SJCRH30 (cell line): ENCODE measurements around the gene PRLR. TPM values are rescaled to one million over a fixed set of nuclear protein-coding genes. Genes with fewer than 3 reads are reported as not detected.
A peak's percentile ranks its signal among the peaks of the same experiment; 100 is the strongest.
"Not testable (repeated sequence)": the region's sequence is repeated elsewhere in the genome, so short reads cannot be mapped to it uniquely, and the experiment has no call there.

Source experiments
- DNase-seq, 2 experiments: peaks; one replicate each; pipeline ENCODE4 v3.0.0-alpha.2; 2015 to 2020
- H3K27ac ChIP-seq: fragments of 250-450 bp; sonication (Bioruptor Pico); 2 replicates; pipeline ENCODE4 v1.5.1; 2020; ENCODE audit warnings: mild to moderate bottlenecking, moderate library complexity
- H3K27me3 ChIP-seq: fragments of 250-450 bp; sonication (Bioruptor Pico); 2 replicates; pipeline ENCODE4 v1.5.1; 2020; ENCODE audit warnings: mild to moderate bottlenecking, moderate library complexity
- H3K36me3 ChIP-seq: fragments of 250-450 bp; sonication (Bioruptor Pico); 2 replicates; pipeline ENCODE4 v1.5.1; 2020; ENCODE audit warnings: mild to moderate bottlenecking, moderate library complexity
- H3K4me1 ChIP-seq: fragments of 250-450 bp; sonication (Bioruptor Pico); 2 replicates; pipeline ENCODE4 v1.5.1; 2020; ENCODE audit warnings: mild to moderate bottlenecking, moderate library complexity
- H3K4me3 ChIP-seq: fragments of 250-450 bp; sonication (Bioruptor Pico); 2 replicates; pipeline ENCODE4 v1.5.1; 2020; ENCODE audit warnings: mild to moderate bottlenecking, moderate library complexity
- H3K9me3 ChIP-seq: fragments of 250-450 bp; sonication (Bioruptor Pico); replicated peaks from 2 replicates; pipeline ENCODE4 v1.5.1; 2020; ENCODE audit warnings: mild to moderate bottlenecking, moderate library complexity
- total RNA-seq: library from RNA; depleted of rRNA; stranded (reverse); fragments of >200 nt; shearing (Covaris generic); gene quantifications from 2 replicates; pipeline ENCODE4 v1.2.3, GENCODE V29; 2014

Gene PRLR
- total RNA-seq, 1 experiment from 2014 or later: not detected

DNA sequence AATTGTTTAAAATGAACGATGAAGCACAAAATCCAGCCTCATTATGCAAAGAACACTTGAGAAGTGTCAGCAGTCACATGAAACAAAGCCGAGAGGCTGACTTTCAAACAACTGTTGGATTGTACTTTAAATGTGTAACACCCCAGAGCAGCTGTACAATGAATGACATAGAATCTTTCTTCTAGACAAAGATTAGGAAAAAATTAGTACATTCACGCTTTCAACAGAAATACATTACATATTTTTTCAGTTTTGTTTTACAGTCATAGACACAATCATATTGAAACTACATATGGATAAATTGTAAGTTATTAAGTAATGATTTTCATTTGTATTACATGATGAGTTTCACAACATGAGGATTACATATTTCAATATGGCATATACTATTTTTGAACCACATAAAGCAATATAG is 171.9 kb downstream of the PRLR start:
- H3K4me3 ChIP-seq: no peak overlapping the region
- no peak overlapping the region for H3K27ac ChIP-seq
- peaks cover 7% of the 10 kb centered on the region for H3K4me1 ChIP-seq
- no peaks in the 10 kb centered on the region for H3K36me3 ChIP-seq
- no peaks in the 10 kb centered on the region for H3K27me3 ChIP-seq
- no peak for DNase-seq
- H3K9me3 ChIP-seq: no peaks in the 10 kb centered on the region

DNA sequence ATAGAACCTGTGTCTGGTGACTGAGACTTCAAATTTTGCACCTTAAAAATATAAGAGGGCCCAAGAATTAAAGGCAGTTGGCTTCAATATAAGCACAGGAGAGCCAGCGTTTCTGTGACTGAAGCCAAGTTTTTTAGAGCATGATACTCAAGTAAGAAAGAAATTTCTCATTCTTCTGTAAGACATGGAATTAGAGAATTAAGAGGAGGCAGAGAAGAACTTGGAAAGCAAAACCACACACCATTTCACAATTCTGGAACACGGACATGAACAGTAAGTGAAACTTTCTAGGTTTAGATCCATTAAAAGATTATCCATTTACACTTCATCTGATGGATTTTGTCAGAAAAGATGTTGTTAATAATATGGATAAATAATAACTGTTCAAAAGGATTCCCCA is 173.6 kb downstream of the PRLR start:
- no peaks in the 10 kb centered on the region for H3K9me3 ChIP-seq
- H3K27me3 ChIP-seq: no peaks in the 10 kb centered on the region; the same call in 1 of the 2 replicates
- H3K36me3 ChIP-seq: no peaks in the 10 kb centered on the region
- H3K27ac ChIP-seq: no peak overlapping the region
- no peaks in the 10 kb centered on the region for H3K4me1 ChIP-seq
- no peak for DNase-seq
- H3K4me3 ChIP-seq: no peak overlapping the region

DNA sequence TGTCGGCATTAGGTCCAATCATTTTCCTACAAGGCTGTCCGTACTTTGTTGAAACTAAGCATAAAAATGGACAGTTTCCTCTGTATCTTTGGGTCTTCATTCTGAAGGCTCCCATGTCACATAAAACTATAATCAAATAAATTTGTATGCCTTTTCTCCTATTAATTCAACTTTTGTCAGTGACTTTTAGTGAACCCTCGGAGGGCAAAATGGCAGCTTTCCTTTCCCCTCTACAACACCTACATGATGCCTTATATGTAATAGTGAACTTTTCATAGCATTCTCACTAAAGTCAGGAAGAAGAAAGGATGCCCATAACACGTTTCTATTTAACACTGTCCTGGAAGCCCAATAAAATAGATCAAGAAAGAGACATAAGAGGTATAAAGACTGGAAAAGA is 177.4 kb downstream of the PRLR start:
- H3K4me1 ChIP-seq: no peaks in the 10 kb centered on the region
- H3K27ac ChIP-seq: no peak overlapping the region
- H3K4me3 ChIP-seq: no peak overlapping the region
- H3K27me3 ChIP-seq: no peaks in the 10 kb centered on the region; the same call in none of the 2 replicates
- H3K9me3 ChIP-seq: no peaks in the 10 kb centered on the region
- no peak for DNase-seq
- no peaks in the 10 kb centered on the region for H3K36me3 ChIP-seq

DNA sequence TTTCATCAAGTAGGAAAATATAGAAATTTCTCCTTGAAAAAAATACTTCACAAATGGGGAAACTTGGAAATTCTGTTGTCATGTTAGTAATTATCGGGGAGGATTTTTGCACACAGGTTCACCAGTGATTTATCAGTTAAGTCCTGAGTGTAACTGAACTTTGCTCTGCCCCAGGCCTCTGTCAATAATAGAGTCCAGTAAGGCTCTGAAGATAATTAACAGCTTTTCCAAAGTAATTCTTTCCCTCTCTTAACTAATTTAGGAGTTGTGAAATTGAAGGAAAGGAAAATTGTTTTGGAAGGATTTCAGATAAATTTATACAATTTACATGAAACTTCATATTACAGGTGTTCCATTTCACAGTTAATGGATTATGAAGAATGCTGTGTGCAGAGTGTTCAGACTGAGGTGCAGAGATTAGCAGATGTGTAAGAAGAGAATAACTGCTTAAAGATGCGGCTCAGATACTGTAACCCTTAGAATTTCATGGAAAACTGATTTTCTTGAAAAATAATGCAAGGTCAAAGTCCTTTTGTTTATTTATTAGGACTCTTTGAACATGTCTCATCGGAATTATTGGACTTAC is 179.7 kb downstream of the PRLR start:
- no peak for DNase-seq
- Histone ChIP-seq H3K4me1 (no peaks in the 10 kb centered on the region), H3K27me3 (peaks cover 3% of the 10 kb centered on the region), H3K27ac (no peak overlapping the region), H3K4me3 (no peak overlapping the region), H3K36me3 (no peaks in the 10 kb centered on the region), H3K9me3 (no peaks in the 10 kb centered on the region)

GRCh38 chr5:35048910-35049309 is 181.4 kb downstream of the PRLR start:
- no peak for DNase-seq
- H3K9me3 ChIP-seq: no peaks in the 10 kb centered on the region

GRCh38 chr5:35047785-35048404 is 182.4 kb downstream of the PRLR start, which contains the start of gene AGXT2:
AGXT2 (minus strand) TSS chr5:35047949; CDS start chr5:35047892, 57 bp downstream.
- H3K27ac ChIP-seq: no peak within 1 kb of the TSS
- no peak for DNase-seq
- H3K4me1 ChIP-seq: no peaks in the 10 kb centered on the region
- no peak within 1 kb of the TSS for H3K4me3 ChIP-seq
- no peaks in the 10 kb centered on the region for H3K36me3 ChIP-seq
- no peaks in the 10 kb centered on the region for H3K9me3 ChIP-seq
- H3K27me3 ChIP-seq: peaks cover 3% of the 10 kb centered on the region

More at GRCh38 chr5:35048910-35049309, 181.4 kb downstream of the PRLR start:
- Histone ChIP-seq H3K27me3 (peaks cover 3% of the 10 kb centered on the region), H3K36me3 (no peaks in the 10 kb centered on the region), H3K4me3 (no peak overlapping the region), H3K27ac (no peak overlapping the region), H3K4me1 (no peaks in the 10 kb centered on the region)

- H3K36me3 ChIP-seq: no peaks in the 10 kb centered on the region
- H3K4me3 ChIP-seq: no peak overlapping the region
- H3K9me3 ChIP-seq: no peaks in the 10 kb centered on the region
- H3K27me3 ChIP-seq: peaks cover 3% of the 10 kb centered on the region; the same call in 1 of the 2 replicates
- no peak overlapping the region for H3K27ac ChIP-seq
- no peaks in the 10 kb centered on the region for H3K4me1 ChIP-seq
- DNase-seq: no peak
Measured at GRCh38 chr5:35046774-35047173, 183.5 kb downstream of the PRLR start.

GRCh38 chr5:35045280-35045679 is 185.0 kb downstream of the PRLR start:
- Histone ChIP-seq H3K27ac (no peak overlapping the region), H3K27me3 (peaks cover 3% of the 10 kb centered on the region), H3K4me1 (no peaks in the 10 kb centered on the region), H3K9me3 (no peaks in the 10 kb centered on the region), H3K4me3 (no peak overlapping the region), H3K36me3 (no peaks in the 10 kb centered on the region)
- no peak for DNase-seq

GRCh38 chr5:35044649-35045048 is 185.6 kb downstream of the PRLR start:
- Histone ChIP-seq H3K4me3 (no peak overlapping the region), H3K9me3 (no peaks in the 10 kb centered on the region), H3K27ac (no peak overlapping the region), H3K27me3 (peaks cover 5% of the 10 kb centered on the region), H3K36me3 (no peaks in the 10 kb centered on the region), H3K4me1 (no peaks in the 10 kb centered on the region)
- no peak for DNase-seq

DNA sequence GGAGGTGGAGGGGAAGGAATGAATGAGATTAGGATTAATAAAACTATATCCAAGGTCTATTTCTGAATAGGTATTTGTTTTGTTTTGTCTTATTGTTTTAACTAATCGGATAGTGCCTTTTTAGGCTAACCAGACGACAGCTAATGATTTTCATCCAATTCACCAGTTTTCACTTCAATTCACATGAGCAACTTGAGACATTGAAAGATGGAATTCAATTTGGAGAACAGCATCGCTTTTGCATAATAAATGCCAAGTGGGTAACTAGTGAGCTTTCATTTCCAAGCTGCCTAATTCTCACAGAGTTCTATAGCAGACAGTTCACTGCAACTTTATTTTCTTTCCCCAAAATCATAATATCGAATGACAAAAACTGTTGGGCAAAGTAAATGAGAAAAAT is 187.5 kb downstream of the PRLR start:
- no peak for DNase-seq
- peaks cover 5% of the 10 kb centered on the region for H3K27me3 ChIP-seq
- no peaks in the 10 kb centered on the region for H3K36me3 ChIP-seq

GRCh38 chr5:35041261-35041660 is 189.0 kb downstream of the PRLR start:
- DNase-seq: no peak
- Histone ChIP-seq H3K9me3 (no peaks in the 10 kb centered on the region), H3K27me3 (peaks cover 2% of the 10 kb centered on the region), H3K27ac (no peak overlapping the region), H3K4me3 (no peak overlapping the region), H3K36me3 (no peaks in the 10 kb centered on the region), H3K4me1 (no peaks in the 10 kb centered on the region)

More for the DNA sequence above, 187.5 kb downstream of the PRLR start:
- Histone ChIP-seq H3K4me3 (no peak overlapping the region), H3K27ac (no peak overlapping the region), H3K9me3 (no peaks in the 10 kb centered on the region), H3K4me1 (no peaks in the 10 kb centered on the region)

DNA sequence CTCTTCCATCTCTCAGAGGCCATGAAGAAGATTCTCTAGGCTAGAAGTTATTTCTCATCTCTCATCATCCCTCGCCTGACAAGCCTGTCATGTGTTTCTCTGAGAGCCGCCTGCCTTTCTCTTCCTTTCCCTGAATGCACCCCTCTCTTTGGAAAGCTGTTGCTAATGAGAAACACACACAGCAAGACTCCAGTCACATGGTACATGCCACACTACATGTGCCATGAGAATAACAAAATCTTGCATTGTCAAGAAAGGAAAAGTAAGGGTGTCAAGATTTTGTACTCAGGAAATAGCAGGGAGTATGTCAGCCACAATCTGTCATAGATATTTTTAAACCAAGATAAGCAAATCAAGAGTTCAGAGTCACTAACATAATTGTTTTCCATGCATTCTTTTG is 191.4 kb downstream of the PRLR start:
- Histone ChIP-seq H3K4me3 (no peak overlapping the region), H3K36me3 (no peaks in the 10 kb centered on the region), H3K9me3 (no peaks in the 10 kb centered on the region), H3K27me3 (peaks cover 2% of the 10 kb centered on the region), H3K27ac (no peak overlapping the region), H3K4me1 (peaks cover 3% of the 10 kb centered on the region)
- DNase-seq: no peak

GRCh38 chr5:35036536-35036935 is 193.8 kb downstream of the PRLR start:
- Histone ChIP-seq H3K27me3 (peaks cover 2% of the 10 kb centered on the region), H3K36me3 (no peaks in the 10 kb centered on the region), H3K4me1 (peaks cover 3% of the 10 kb centered on the region), H3K27ac (no peak overlapping the region), H3K4me3 (no peak overlapping the region), H3K9me3 (no peaks in the 10 kb centered on the region)
- DNase-seq: no peak

- H3K9me3 ChIP-seq, H3K4me1 ChIP-seq, DNase-seq, H3K27ac ChIP-seq, H3K4me3 ChIP-seq, H3K36me3 ChIP-seq, H3K27me3 ChIP-seq: not testable (repeated sequence)
Measured at GRCh38 chr5:35035929-35036328, 194.4 kb downstream of the PRLR start.

DNA sequence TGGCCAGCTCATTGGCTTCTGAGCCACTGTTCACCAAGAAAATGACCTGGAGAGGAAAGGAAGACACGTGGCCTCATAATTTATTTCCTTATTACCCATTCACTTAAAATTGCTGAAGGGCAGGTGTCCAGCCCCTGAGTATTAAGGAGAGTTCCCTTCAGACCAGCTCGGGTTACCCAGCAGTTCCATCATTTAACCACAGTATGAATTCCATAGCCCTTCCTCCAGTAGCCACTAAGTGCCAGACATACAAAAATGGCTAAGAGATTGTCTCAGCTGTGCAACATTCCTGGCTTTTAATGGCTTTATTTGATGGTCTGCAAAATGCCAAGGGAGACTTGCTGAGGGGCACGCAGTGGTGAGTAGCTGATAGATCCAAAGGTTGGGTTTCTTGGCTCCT is 195.0 kb downstream of the PRLR start:
- Histone ChIP-seq H3K4me3 (no peak overlapping the region), H3K9me3 (no peaks in the 10 kb centered on the region), H3K4me1 (peaks cover 3% of the 10 kb centered on the region), H3K27me3 (peaks cover 2% of the 10 kb centered on the region), H3K27ac (no peak overlapping the region), H3K36me3 (no peaks in the 10 kb centered on the region)
- peak; percentile 37 to 60 for DNase-seq

DNA sequence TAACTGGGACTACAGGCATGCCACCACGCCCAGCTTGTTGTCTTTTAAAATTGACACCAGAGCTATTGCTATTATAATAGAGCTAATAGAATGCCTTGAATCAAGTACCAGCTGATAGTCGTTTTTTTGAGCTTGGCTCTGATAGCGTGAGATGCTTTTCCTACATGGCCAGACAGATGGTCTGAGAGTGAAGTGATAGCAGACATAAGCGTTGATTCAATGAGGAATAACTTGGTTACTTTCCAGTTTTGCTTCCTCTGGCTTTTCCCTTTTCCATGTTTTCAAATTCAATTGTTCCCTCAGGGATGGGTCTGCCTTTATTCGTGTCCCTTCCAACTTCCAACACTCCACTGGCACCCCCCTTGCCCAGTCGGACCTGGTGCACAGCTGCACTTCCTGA is 197.9 kb downstream of the PRLR start:
- no peak overlapping the region for H3K27ac ChIP-seq
- H3K4me3 ChIP-seq: no peak overlapping the region
- H3K27me3 ChIP-seq: peaks cover 11% of the 10 kb centered on the region; the same call in 1 of the 2 replicates
- DNase-seq: no peak
- H3K36me3 ChIP-seq: no peaks in the 10 kb centered on the region
- no peaks in the 10 kb centered on the region for H3K9me3 ChIP-seq
- H3K4me1 ChIP-seq: peaks cover 3% of the 10 kb centered on the region
